ENCODE measurements around the gene CNOT2.

DNA sequence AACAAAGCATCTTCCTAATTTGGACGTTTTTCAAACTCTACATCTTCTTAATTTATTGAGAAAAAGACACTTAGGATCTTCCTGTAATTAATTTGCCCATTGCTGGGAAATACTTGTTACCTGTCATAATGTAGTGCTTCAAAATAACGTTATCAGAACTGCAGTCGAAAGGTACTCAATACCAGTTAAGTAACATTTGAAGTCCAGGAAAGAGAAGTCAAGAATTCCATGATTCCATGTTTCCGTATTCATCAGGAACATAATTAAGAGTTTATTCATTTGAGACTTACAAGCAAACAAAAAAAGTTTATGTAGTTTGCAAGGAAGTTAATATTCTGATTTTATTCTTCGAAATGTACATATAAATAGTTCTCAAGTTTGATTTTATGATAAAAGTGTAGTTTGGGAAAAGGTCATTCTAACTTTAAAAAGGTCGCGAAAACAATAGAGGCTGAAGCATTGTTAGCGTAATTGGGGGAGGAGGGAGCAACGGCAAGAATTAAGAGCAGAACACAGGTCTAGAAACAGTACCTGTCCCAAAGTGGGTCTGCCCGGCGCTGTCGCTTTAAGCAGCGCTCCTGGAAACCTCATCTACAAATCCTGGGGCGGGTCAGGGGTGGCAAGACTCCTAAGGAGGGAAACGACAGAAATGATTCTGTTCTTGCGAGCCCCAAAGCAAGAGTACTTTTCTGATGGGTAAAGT is 121.6 kb downstream of the CNOT2 start:
- TF ChIP-seq, protein P1, sequence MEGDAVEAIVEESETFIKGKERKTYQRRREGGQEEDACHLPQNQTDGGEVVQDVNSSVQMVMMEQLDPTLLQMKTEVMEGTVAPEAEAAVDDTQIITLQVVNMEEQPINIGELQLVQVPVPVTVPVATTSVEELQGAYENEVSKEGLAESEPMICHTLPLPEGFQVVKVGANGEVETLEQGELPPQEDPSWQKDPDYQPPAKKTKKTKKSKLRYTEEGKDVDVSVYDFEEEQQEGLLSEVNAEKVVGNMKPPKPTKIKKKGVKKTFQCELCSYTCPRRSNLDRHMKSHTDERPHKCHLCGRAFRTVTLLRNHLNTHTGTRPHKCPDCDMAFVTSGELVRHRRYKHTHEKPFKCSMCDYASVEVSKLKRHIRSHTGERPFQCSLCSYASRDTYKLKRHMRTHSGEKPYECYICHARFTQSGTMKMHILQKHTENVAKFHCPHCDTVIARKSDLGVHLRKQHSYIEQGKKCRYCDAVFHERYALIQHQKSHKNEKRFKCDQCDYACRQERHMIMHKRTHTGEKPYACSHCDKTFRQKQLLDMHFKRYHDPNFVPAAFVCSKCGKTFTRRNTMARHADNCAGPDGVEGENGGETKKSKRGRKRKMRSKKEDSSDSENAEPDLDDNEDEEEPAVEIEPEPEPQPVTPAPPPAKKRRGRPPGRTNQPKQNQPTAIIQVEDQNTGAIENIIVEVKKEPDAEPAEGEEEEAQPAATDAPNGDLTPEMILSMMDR (IDR thresholded peaks at IDR 0.05) = no peak
- no peak for TF ChIP-seq POLR2AphosphoS5 (IDR thresholded peaks at IDR 0.05; ENCODE audit: low read depth, low read length)
